HG03039 (cell line): ENCODE results near the gene RTCA.
"Not testable (repeated sequence)": the region's sequence is repeated elsewhere in the genome, so short reads cannot be mapped to it uniquely, and the experiment has no call there.

Experiments used
- ATAC-seq: cut with Tn5 transposase; IDR thresholded peaks from one replicate; pipeline ENCODE4 v1.9.1; 2021; ENCODE audit warnings: mild to moderate bottlenecking, moderate library complexity; ENCODE audit not compliant: unreplicated experiment

RTCA gene

GRCh38 chr1:100304921-100305320 is 38.9 kb downstream of the RTCA start:
- ATAC-seq = no peak

GRCh38 chr1:100305954-100306353 is 39.9 kb downstream of the RTCA start:
- ATAC-seq = no peak

- no peak for ATAC-seq
Measured at GRCh38 chr1:100306735-100307313, 40.8 kb downstream of the RTCA start.

GRCh38 chr1:100308777-100309176 is 42.8 kb downstream of the RTCA start:
- no peak for ATAC-seq

- ATAC-seq = no peak
Measured at GRCh38 chr1:100309863-100310262, 43.8 kb downstream of the RTCA start.

GRCh38 chr1:100313382-100313781 is 47.4 kb downstream of the RTCA start:
- no peak for ATAC-seq

GRCh38 chr1:100316622-100317021 is 50.6 kb downstream of the RTCA start:
- ATAC-seq = no peak

GRCh38 chr1:100320311-100321099 is 54.5 kb downstream of the RTCA start:
- no peak for ATAC-seq

- ATAC-seq = no peak
Measured at GRCh38 chr1:100321100-100321493, 55.1 kb downstream of the RTCA start.

- ATAC-seq = no peak
Measured at GRCh38 chr1:100321506-100321905, 55.5 kb downstream of the RTCA start.

- ATAC-seq = no peak
Measured at GRCh38 chr1:100322436-100323211, 56.6 kb downstream of the RTCA start.

- ATAC-seq = no peak
Measured at GRCh38 chr1:100323419-100324106, 57.5 kb downstream of the RTCA start.

- ATAC-seq = no peak
Measured at GRCh38 chr1:100325415-100326324, 59.7 kb downstream of the RTCA start.

GRCh38 chr1:100326325-100326670 is 60.3 kb downstream of the RTCA start:
- not testable (repeated sequence) for ATAC-seq

- ATAC-seq = no peak
Measured at GRCh38 chr1:100328133-100328532, 62.1 kb downstream of the RTCA start.

GRCh38 chr1:100331146-100331545 is 65.1 kb downstream of the RTCA start:
- not testable (repeated sequence) for ATAC-seq

GRCh38 chr1:100332331-100332730 is 66.3 kb downstream of the RTCA start:
- ATAC-seq = no peak

GRCh38 chr1:100335436-100335835 is 69.4 kb downstream of the RTCA start:
- ATAC-seq = no peak

GRCh38 chr1:100337878-100338277 is 71.9 kb downstream of the RTCA start:
- ATAC-seq = not testable (repeated sequence)

- not testable (repeated sequence) for ATAC-seq
Measured at GRCh38 chr1:100339735-100340134, 73.7 kb downstream of the RTCA start.
